T follicular helper cell (primary cell): ENCODE measurements around the gene ASB14.
"Not testable (repeated sequence)": the region's sequence is repeated elsewhere in the genome, so short reads cannot be mapped to it uniquely, and the experiment has no call there.

Source experiments
- DNase-seq: peaks from one replicate; pipeline ENCODE4 v3.0.0-alpha.2; 2020; ENCODE audit warnings: low read depth
- total RNA-seq, 2 experiments: gene quantifications; one replicate each; lab custom pipeline; 2026; lab: John Stamatoyannopoulos, UW

The ASB14 gene
- 0 to 0.06 reads per million in 2 experiments for total RNA-seq

DNA sequence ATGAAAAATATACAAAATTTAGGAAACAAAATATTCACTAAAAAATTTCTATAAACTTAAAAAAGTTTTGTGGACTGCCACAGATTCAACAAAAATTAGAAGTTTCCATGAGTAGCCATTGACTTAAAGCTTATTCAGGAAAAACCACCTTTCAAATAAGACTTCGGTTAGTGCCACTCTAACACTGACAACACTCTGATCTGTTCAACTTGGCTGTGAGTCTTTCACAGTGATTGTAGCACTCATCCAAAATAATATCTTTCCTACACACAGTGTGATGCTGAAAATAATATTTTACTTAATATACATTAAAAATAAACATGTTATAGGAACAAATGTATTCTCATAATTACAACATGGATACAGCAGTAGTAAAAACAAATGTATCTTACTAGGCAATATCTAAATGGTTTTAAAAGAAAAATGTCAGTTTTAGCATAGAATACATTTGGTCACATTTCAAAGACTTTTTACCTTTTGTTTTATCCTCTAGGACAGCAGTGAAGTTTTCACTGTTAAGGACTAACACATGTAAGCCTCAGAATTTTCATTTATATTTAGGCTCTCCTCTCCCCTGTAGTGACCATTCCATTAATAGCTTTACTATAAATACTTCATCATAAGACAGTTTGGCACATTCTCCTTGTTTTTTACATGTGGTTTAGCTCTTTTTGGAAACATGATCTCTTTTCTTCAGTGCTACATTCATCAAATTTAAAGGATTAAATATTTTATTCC is at the start of gene ASB14:
ASB14 (minus strand) TSS at position 527 of the 738 bp plus-strand sequence. CDS start 652 bp downstream, outside the sequence.
- no peak for DNase-seq

- not testable (repeated sequence) for DNase-seq
Measured at GRCh38 chr3:57339071-57339642, 46.7 kb upstream of the ASB14 start.

GRCh38 chr3:57338272-57339070 is 46.0 kb upstream of the ASB14 start:
- not testable (repeated sequence) for DNase-seq

DNA sequence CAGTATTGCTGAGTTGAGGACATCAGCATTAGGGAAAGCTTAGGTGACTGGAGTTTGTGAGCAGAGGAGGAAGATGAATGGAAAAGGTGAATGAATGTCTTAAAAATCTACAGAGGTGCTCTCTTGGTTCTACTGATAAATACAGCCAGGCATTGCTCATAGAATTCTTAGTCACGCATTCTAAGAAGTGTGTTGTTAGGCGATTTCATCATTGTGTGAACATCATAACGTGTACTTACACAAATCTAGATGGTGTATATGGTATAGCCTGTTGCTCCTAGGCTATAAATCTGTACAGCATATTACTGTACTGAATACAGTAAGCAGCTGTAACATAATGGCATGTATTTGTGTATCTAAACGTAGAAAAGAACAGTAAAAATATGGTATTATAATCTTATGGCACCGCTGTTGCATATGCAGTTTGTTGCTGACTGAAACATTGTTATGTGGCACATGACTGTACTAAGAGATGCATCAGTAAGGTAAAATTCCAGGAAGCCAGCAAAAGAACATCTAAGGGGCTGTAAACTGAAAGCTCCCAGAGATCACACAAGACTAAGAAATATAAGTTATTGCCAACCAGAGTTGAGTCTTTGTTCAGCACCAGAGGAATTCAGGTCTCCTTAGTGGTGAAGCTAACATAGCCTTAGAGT is 42.9 kb upstream of the ASB14 start:
- DNase-seq = no peak

- DNase-seq = no peak
Measured at GRCh38 chr3:57331078-57331610, 38.7 kb upstream of the ASB14 start.

- not testable (repeated sequence) for DNase-seq
Measured at GRCh38 chr3:57326498-57326897, 34.0 kb upstream of the ASB14 start.

DNA sequence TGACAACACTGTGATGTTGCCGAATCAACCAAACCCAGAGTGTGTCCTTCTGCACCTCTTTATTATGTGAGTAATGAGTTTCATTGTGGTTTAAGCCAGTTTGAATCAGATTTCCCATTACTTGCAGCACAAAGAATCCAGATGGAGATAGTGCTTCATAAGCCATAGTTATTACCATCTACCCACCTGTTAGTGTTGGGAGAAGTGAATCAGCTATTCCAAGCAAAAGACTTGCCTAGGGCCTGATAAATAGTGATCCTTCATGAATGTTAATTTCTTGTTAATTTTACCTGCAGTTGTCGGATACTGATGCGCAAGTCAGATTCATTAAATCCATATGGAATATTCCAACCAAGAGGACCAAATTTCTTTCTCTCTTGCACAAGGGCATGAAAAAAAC is 21.7 kb upstream of the ASB14 start:
- no peak for DNase-seq

DNA sequence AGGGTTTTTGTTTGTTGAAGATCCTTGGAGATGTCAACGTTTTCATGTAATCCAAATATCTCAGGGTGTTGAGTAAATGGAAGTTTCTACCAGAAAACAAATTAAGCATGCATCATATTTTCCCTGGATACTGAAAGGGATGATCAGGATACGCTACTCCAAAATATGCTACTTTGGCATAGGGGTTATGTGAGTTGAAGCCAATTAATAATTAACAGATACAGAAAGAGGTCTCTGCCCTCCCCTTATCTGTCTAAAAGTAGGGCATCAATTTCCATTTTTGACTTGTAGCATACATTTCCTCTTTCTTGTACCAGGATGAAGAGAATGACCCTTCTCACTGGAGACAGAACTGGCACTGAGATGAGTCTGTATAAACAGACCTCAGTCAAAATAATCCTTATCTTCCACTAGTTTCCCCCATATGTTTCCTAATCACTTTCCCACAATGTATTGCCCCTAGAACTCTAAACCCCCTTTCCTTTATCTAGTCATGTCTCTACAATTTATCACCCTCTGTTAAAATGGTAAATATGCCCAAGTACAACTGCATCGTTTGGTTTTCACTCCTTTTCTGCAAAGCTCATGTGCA is 17.4 kb upstream of the ASB14 start:
- DNase-seq = no peak

DNA sequence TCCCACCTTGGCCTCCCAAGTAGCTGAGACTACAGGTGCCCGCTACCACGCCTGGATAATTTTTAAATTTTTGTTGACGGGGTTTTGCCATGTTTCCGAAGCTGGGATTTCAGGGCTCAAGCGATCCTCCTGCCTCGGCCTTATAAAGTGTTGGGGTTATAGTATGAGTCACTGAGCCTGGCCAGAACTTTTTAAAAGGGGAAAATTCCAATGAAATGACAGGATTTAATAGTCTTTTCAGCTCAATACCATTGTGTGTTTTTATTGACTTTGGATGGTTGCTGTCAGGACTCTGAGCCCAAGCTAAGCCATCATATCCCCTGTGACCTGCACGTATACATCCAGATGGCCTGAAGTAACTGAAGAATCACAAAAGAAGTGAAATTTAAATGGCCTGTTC is 11.0 kb upstream of the ASB14 start:
- not testable (repeated sequence) for DNase-seq

- no peak for DNase-seq
Measured at GRCh38 chr3:57298041-57298440, 5.6 kb upstream of the ASB14 start.

- no peak for DNase-seq
Measured at GRCh38 chr3:57292897-57293526, 527 bp upstream of the ASB14 start.

GRCh38 chr3:57288403-57288802 is 4.1 kb downstream of the ASB14 start:
- no peak for DNase-seq

DNA sequence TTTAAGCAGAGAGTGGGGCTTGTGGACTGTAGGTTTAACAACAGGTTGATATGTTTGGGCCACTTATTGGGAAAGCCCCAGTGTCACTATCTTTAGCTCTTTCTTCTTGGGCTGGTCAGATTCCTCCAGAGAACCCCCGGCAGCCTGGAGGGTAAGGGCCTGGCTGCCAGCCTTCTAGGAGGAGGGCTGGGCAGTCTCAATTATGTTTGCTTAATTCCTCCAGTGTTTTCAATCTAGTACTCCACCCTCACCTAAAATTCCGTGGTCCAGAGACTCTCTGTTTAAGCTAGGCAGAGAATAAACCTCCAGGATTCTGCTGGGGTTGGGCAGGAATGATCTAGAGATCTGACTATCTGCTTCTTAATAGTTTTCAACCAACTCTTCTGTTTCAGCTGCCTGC is 5.3 kb downstream of the ASB14 start:
- no peak for DNase-seq

GRCh38 chr3:57283334-57283733 is 9.2 kb downstream of the ASB14 start:
- DNase-seq = no peak

DNA sequence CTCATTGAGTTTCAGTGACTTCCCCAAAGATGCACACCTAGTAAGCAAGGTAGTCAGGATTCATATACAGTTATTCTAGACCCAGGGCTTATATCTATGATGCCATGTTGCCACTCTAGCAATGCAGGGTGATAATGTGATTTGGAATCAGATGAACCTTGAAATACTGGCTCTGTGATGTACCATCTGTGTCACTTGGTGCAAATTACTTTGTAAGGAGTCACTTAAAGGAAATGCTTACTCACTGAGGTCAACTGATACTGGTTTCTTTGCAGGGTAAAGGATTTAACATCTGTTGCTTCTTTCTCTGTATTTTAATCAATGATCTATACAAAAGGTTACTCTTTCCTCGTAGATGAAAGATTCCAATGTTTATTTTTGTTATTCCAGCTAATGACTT is 10.8 kb downstream of the ASB14 start:
- DNase-seq = no peak

DNA sequence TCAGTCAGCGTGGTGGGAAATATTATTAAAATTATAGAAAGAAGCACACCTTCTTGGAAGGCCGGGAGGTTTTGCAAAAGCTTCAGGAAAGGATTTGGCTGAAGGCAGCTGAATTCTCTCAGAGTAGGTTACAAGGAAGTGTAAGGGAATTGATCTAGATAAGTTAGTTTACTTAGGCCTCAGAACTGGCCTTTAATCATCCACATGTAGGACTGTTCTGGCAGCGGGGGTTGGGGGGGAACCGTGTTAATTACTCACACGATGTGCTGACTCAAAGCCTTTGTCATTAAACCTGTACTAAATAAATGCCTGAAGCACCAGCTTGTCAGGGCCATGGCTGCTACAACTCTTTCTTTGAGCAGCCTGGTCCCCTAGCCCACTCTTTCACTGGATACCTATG is 12.8 kb downstream of the ASB14 start:
- DNase-seq = no peak

GRCh38 chr3:57278237-57278636 is 14.2 kb downstream of the ASB14 start:
- no peak for DNase-seq

DNA sequence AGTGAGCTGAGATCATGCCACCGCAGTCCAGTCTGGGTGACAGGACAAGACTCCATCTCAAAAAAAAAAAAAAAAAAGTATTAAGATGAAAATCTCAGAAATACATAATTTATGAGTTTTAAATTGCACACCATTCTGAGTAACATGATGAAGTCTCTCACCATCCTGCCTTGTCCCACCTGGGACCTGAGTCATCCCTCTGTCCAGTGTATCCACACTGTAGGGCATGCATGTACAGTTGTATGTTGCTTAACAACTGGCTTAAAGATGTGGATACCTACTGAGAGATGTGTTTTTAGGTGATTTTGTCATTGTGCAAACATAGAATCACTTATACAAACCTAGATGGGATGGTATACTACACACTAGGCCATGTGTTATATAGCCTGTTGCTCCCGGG is 17.1 kb downstream of the ASB14 start:
- no peak for DNase-seq

DNA sequence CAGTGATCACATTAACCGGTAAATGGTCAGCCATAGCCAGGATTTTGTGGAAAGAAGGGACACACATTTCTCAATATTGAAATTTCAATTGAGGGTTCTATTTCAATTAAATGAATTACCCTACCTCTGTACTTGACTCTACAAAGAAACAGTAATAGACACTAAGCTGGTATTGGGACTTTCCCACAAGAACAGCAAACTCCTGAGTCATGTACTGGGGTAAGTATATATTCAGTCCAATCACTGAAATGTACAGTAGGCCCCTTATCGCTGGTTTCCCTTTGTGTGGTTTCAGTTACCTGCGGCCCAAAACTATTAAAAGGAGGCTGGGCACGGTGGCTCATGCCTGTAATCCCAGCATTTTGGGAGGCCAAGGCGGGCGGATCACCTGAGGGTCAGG is 17.6 kb downstream of the ASB14 start:
- DNase-seq = no peak

- DNase-seq = no peak
Measured at GRCh38 chr3:57268416-57268815, 24.1 kb downstream of the ASB14 start.

- DNase-seq = no peak
Measured at GRCh38 chr3:57261929-57262328, 30.6 kb downstream of the ASB14 start.
